Suprapubic skin (tissue), 4 donors: ENCODE results near the gene DAAM1. TPM values are rescaled to one million over a fixed set of nuclear protein-coding genes. Genes with fewer than 3 reads are reported as not detected.

Source experiments
- DNase-seq, 2 donors: peaks; one replicate each; pipeline ENCODE4 v3.0.0-alpha.2; 2019; ENCODE audit warnings: low spot score in 2 of 2
- H3K27ac ChIP-seq: fragments of 200-600 bp; sonication (generic); one replicate; pipeline ENCODE4 v1.5.1; 2019
- H3K27me3 ChIP-seq: fragments of 200-600 bp; sonication (generic); one replicate; pipeline ENCODE4 v1.5.1; 2019
- H3K36me3 ChIP-seq: fragments of 200-600 bp; sonication (generic); one replicate; pipeline ENCODE4 v1.5.1; 2019
- H3K4me1 ChIP-seq: fragments of 200-600 bp; sonication (generic); one replicate; pipeline ENCODE4 v1.5.1; 2019
- H3K4me3 ChIP-seq: fragments of 200-600 bp; sonication (generic); one replicate; pipeline ENCODE4 v1.5.1; 2019; ENCODE audit warnings: mild to moderate bottlenecking
- H3K9me3 ChIP-seq: fragments of 200-600 bp; sonication (generic); one replicate; pipeline ENCODE4 v1.5.1; 2019
- CTCF ChIP-seq, 2 donors: fragments of 200-600 bp in 1 of 2; fragments of 450-650 bp in 1 of 2; sonication (generic) in 1 of 2; IDR thresholded peaks; one replicate each; pipeline ENCODE4 v1.5.1; 2016 to 2019; ENCODE audit warnings: antibody characterized with exemption in 2 of 2, mild to moderate bottlenecking in 1 of 2, moderate library complexity in 1 of 2
- EP300 ChIP-seq: sonication (generic); formaldehyde crosslinking; IDR thresholded peaks from one replicate; pipeline ENCODE4 v1.6.1; 2017; ENCODE audit warnings: antibody characterized with exemption
- POLR2A ChIP-seq, 2 donors: fragments of 450-650 bp; IDR thresholded peaks; one replicate each; pipeline ENCODE4 v1.6.1; 2017; ENCODE audit warnings: antibody characterized with exemption in 2 of 2, mild to moderate bottlenecking in 2 of 2, moderate library complexity in 2 of 2
- POLR2AphosphoS5 ChIP-seq, 3 donors: sonication (generic); formaldehyde crosslinking; IDR thresholded peaks; one replicate each; pipeline ENCODE4 v1.6.1; 2017; ENCODE audit warnings: antibody characterized with exemption in 3 of 3
- WGBS: methylation state at CpG from one replicate; pipeline ENCODE4 v1.1.5; 2018; 5-methylcytosine and 5-hydroxymethylcytosine counted together
- total RNA-seq, 4 donors: library from RNA; depleted of rRNA; stranded (reverse); fragments of >200 nt; gene quantifications; one replicate each; pipeline ENCODE4 v1.1.0, GENCODE V29; 2016

DAAM1 gene
- total RNA-seq, 4 donors from 2014 or later = 103 to 196 (median 171) TPM

- H3K27ac ChIP-seq = no peak overlapping the region
- no peaks in the 10 kb centered on the region for H3K27me3 ChIP-seq
- no peaks in the 10 kb centered on the region for H3K9me3 ChIP-seq
- no peak overlapping the region for H3K4me3 ChIP-seq
- 87% methylated on average over 4 of the region's 6 CpGs for WGBS
- DNase-seq = no peak
- no peaks in the 10 kb centered on the region for H3K4me1 ChIP-seq
- H3K36me3 ChIP-seq = no peaks in the 10 kb centered on the region
- TF ChIP-seq POLR2A (IDR thresholded peaks at IDR 0.05) (no peak), CTCF (IDR thresholded peaks at IDR 0.05) (no peak), EP300 (no peak), POLR2AphosphoS5 (IDR thresholded peaks at IDR 0.05) (no peak)
Measured at GRCh38 chr14:59417311-59417710, 228.8 kb downstream of the DAAM1 start.

- Histone ChIP-seq H3K27me3 (no peaks in the 10 kb centered on the region), H3K4me3 (no peak overlapping the region), H3K36me3 (no peaks in the 10 kb centered on the region), H3K4me1 (no peaks in the 10 kb centered on the region), H3K9me3 (no peaks in the 10 kb centered on the region), H3K27ac (no peak overlapping the region)
- TF ChIP-seq POLR2AphosphoS5 (IDR thresholded peaks at IDR 0.05) (no peak), EP300 (no peak), CTCF (IDR thresholded peaks at IDR 0.05) (no peak), POLR2A (IDR thresholded peaks at IDR 0.05) (no peak)
- 55% methylated on average over 2 of the region's 2 CpGs for WGBS
- no peak for DNase-seq
Measured at GRCh38 chr14:59419303-59419702, 230.8 kb downstream of the DAAM1 start.
